ENCODE measurements around the gene SMIM27. TPM values are rescaled to one million over a fixed set of nuclear protein-coding genes. Genes with fewer than 3 reads are reported as not detected.

Gene SMIM27
- total and polyA plus RNA-seq, 9 of the 15 experiments (the other 6 are each of a cell fraction or from before 2014, with no cell fraction given) = 2.9 to 16.1 (median 7.9) TPM

GRCh38 chr9:32554591-32554990 is 2.5 kb downstream of the SMIM27 start:
- in situ Hi-C loops (cut with MboI) (loop anchor here (25.0 kb wide), 1 partner anchor 683 kb away; the partner anchor contains the start of gene SPINK4), intact Hi-C loops (cut with micrococcal nuclease) (no loop called here)
- FAIRE-seq (no peak), DNase-seq (ENCODE audit: extremely low read depth in 1 of 4, low spot score in 3 of 4) (no peak), ATAC-seq (no peak)
- H4K20me1 ChIP-seq (replicated peaks; ENCODE audit: control insufficient read depth, insufficient read depth, low read length) = peaks cover 8% of the 10 kb centered on the region; the same call in 1 of the 2 replicates
- ChIA-PET POLR2A (interaction anchor here (1.0 to 1.2 kb wide), 2 partner anchors 9 to 488 kb away, joined by 3 to 4 read pairs; no protein-coding TSS in a partner anchor), CTCF (ENCODE audit: low intra/inter-chr PET ratio) (no interaction called here)
- H3K79me2 ChIP-seq (ENCODE audit: control insufficient read depth, insufficient read depth, low read length) = peaks cover 51% of the 10 kb centered on the region
- BruUV-seq (replicated peaks) = no TSS peak
- H3K4me2 ChIP-seq (ENCODE audit: insufficient read depth, low read length) = peak overlapping the region; percentile 32; the same call in 1 of the 2 replicates
- no peak overlapping the region for H3K4me3 ChIP-seq
- H3K36me3 ChIP-seq (ENCODE audit: control insufficient read depth, insufficient read depth, low read length) = peaks cover 5% of the 10 kb centered on the region; the same call in 1 of the 3 replicates
- no peak for TF ChIP-seq ZHX1 (conservative IDR thresholded peaks at IDR 0.05; ENCODE audit: low read length)
- TF ChIP-seq BDP1 (IDR thresholded peaks at IDR 0.05; ENCODE audit: insufficient read depth, insufficient read length) = no peak
- H3K9ac ChIP-seq (ENCODE audit: insufficient read depth in 1 of 2, low read depth in 2 of 2, low read length in 2 of 2) = peak overlapping the region in 1 of 2 experiments; percentile 31; a peak in 1 of 4 replicates
- peak overlapping the region; percentile 97 for H3K27ac ChIP-seq (ENCODE audit: extremely low read depth, low read depth, low read length)
- no peak overlapping the region for H2AFZ ChIP-seq (ENCODE audit: low read depth, low read length)
- no peaks in the 10 kb centered on the region for H3K9me1 ChIP-seq (ENCODE audit: control insufficient read depth, insufficient read depth, low read length)
- peaks cover 10 to 15% of the 10 kb centered on the region in 2 experiments; a peak in 4 of 5 replicates for H3K4me1 ChIP-seq (replicated peaks in 1 of 2; ENCODE audit: control insufficient read depth in 2 of 2, insufficient read depth in 2 of 2, low read length in 2 of 2)
- no peaks in the 10 kb centered on the region for H3K27me3 ChIP-seq (ENCODE audit: control insufficient read depth in 2 of 2, insufficient read depth in 2 of 2, low read length in 2 of 2)
- no peaks in the 10 kb centered on the region for H3K9me3 ChIP-seq (replicated peaks; ENCODE audit: control insufficient read depth, insufficient read depth, low read depth, low read length)
